ENCODE measurements around the gene AUNIP. TPM values are rescaled to one million over a fixed set of nuclear protein-coding genes. Genes with fewer than 3 reads are reported as not detected.

Gene AUNIP
- total RNA-seq, 1 donor from 2014 or later, result 1.6 TPM

GRCh38 chr1:25832336-25833037, 26.8 kb downstream of the AUNIP start:
- DNase-seq (ENCODE audit: extremely low read depth, low read depth, low spot score), result no peak

DNA sequence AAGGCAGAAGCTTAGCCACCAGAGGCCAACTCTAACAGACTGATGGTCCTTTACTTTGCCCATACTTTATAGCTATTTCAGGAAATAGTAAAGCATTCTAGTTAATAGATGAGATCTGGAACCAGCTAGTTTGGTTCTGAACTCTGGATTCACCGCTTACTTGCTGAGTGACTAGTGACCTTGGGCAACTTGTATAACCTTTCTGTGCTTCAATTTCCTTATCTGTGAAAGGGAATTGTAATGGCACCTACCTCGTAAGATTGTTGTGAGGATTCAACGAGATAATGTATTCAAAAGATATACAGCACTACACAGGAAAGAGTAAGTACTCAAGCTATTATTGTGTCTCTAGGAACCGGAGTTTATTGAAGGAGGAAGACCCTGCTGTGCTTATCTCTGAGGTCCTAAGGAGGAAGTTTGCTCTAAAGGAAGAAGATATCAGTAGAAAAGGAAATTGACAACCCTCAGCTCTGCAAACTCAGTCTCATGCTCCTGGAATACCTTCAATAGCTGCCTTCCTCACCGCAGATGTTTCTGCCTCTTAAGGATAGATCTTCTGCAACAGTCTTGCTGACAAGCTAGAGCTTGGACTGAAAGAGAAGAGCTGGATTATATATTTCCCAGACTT, 27.6 kb downstream of the AUNIP start:
- DNase-seq (ENCODE audit: extremely low read depth, low read depth, low spot score), result no peak

DNA sequence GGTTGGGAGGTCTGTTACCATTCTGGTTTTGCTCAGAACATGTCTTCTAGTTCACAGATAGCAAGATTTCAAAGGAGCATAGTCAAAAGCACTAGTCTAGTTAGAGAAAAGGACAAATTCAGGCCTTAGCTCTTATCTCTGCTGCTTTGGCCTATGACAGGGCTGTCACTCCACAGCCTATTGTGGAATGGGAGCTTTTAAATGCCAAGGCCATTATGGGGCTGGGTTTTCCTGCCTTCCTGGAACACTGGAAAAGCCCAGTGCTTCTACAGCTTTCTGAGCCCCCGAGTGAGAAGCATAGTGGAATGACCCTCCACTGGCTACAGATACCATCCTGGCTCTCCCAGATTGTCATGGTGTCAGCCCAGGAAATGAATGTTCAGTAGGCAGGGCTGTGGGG, 30.2 kb downstream of the AUNIP start:
- no peak for DNase-seq (ENCODE audit: extremely low read depth, low read depth, low spot score)

DNA sequence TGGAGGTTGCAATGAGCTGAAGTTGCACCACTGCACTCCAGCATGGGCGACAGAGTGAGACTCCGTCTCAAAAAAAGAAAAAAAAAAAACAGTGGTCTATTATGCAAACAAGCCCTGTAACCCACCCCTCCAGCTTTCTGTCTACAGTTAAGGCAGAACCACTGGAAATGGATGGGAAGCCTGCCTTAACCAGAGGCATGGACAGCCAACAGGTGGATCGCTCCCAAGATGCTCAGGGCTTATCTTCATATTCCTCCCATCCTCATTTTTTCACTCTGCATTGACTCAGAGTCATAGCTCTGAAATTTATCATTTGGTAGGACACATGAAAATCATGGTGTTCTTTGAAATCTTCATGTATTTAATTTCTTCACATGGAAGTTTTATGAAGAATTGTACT, 30.8 kb downstream of the AUNIP start:
- DNase-seq (ENCODE audit: extremely low read depth, low read depth, low spot score), result no peak

DNA sequence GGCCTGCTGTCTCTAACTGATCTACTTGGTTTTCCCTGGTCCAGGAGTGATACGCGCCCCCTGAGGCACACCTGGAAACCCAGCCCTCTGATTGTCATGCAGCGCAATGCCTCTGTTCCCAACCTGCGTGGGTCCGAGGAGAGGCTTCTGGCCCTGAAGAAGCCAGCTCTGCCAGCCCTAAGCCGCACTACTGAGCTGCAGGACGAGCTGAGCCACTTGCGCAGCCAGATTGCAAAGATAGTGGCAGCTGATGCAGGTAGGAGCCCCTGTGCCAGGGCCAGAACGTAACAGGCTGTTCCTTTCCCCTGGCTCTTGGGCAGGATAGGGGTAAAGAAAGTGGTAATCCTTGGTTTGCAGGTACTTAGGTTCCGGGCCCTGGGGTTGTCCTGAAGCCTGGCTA, 32.7 kb downstream of the AUNIP start:
- no peak for DNase-seq (ENCODE audit: extremely low read depth, low read depth, low spot score)

DNA sequence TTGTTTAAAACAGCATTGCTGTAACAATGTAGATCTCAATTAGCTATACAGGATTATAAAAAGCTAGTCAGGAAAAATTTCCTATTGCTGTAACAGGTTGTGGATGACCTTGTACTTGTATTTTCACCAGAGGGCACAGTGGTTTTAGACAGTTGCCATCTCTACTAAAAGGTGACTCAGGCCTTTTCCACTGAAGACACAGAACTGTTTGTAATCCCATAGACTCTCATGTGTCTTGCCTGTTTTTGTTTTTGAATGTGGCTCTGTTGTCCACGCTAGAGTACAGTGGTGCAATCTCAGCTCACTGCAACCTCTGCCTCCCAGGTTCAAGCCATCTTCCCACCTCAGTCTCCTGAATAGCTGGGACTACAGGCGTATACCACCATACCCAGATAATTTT, 33.7 kb downstream of the AUNIP start:
- DNase-seq (ENCODE audit: extremely low read depth, low read depth, low spot score), result no peak

DNA sequence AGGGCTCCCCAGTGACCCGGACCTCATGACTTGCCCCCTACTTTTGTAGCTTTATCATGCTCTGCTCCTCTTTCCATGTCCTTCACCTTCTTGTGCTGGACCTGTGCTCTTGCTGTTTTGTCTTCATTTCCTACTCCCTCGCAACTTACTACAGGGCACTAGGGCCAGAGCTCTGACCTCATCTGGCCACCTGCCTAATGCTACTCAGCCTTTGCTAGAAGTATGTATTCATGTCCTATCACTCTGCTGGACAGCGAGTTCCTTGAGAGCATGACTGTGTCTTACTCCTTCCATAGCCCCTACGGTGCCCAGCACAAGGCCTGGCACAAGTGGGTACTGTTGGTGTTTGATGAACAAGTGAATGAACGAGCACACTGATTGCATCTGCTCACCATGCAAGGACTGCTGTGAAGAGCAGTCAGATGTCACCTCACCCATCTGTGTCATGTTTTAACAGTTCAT, 37.6 kb downstream of the AUNIP start:
- DNase-seq (ENCODE audit: extremely low read depth, low read depth, low spot score), result no peak

DNA sequence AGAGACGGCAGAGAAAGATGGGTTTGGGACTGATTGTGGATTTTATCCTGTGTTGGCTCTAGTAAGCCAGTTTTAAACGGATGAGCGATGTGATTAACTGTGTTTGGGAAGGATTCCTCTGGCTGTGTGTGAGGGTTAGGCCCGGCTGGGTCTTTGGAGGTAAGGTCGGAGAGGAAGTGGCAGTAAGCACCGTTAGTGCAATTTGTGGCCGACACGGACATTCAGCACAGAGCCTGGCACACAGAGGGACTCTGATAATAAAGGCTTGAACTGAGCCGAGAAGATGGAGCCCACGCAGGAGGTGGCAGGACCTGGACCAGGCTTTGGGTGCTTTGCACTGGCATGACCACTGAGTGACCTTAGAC, 38.2 kb downstream of the AUNIP start:
- DNase-seq (ENCODE audit: extremely low read depth, low read depth, low spot score), result no peak

- DNase-seq (ENCODE audit: extremely low read depth, low read depth, low spot score), result no peak
These were observed 38.8 kb downstream of the AUNIP start for GRCh38 chr1:25820247-25821111.

DNA sequence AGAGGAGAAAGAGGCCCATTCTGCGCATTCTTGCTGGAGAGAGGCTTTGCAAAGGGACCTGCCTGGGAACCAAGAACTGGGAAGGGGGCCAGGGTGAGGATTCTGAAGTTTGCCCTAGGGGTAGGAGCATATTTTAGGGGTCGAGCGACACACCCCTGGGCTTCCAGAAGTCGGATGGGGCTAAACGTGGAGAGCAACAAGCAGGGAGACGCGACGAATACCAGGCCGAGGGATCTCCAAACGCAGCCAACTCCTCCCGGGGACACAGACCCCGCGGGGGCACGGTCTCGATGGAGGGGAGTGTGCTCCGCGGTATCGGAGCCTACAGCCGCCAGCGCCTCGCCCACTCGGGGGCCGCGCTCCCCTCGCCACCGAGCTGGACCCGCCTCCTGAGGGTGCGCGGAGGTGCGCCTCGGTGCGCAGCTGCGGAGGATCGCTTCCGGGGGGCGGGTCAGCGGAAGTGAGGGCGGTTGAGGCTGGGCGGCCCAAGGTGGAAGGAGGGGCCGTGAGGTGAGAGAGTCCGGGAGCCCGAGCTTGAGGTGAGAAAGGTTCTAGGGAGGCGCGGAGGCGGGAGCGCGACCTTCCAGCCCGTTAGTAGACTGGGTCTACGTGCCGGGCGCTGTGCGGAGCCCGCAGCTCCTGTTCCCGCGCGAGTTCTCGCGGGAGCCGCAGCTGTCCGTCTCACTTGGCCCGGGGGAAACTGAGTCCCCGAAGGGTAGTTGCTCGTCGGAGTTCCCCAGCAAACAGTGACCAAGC, 39.6 kb downstream of the AUNIP start, which contains the start of gene MTFR1L:
TSS of gene MTFR1L (plus strand) at position 464 of the 756 bp plus-strand sequence. CDS start 3,151 bp downstream, outside the sequence.
- no peak for DNase-seq (ENCODE audit: extremely low read depth, low read depth, low spot score)

DNA sequence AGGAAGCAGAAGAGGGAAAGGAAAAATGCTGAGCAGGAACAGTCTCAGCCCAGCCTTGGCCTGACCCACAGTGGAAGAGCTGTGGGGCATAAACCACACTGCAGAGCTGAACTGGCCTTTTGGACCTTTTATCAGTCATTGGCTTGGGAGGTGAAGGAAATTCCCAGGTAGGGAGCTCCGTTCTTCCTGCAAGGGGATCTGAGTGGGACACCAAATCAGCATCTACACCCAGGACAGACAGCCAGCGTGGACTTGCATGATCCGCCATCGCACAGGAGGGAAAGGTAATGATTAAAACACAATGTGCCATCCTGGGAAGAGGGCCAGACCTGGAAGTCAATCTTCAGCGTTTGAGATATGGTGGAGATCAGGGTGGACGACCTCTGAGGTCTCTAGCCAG, 40.7 kb downstream of the AUNIP start:
- DNase-seq (ENCODE audit: extremely low read depth, low read depth, low spot score), result no peak

DNA sequence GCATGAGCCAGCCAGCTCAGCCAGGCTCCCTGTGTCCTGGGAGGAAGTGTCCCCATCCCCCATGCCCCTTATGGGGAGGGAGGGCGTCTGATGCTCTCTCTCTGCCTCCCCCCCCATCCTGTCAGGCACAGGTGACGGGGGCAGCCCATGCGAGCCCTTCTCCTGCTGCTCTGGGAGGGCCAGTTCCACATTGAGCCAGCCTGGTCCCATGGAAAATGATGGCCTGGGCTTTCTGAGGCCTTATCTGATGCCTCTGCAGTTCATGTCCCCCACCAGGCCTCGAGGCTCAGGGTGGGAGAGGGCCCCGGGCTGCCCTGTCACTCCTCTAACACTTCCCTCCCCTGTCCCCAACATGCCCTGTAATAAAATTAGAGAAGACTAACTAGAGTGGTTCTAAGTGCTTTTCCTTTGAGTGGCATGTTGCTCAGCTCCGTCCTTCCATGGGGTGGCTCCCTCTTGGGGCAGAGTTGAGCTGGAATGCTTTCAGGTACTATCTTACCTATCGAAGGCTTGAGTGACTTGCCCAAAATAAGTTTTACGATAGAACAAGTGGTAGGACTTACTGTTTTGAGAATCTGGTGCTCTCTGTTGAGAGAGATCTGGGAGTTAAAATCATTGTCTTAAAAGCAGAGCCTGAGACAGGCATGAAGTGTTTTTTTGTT, 41.3 kb downstream of the AUNIP start:
- DNase-seq (ENCODE audit: extremely low read depth, low read depth, low spot score), result no peak

GRCh38 chr1:25816112-25816718, 43.0 kb downstream of the AUNIP start:
- DNase-seq (ENCODE audit: extremely low read depth, low read depth, low spot score), result no peak

GRCh38 chr1:25815208-25816111, 43.8 kb downstream of the AUNIP start:
- no peak for DNase-seq (ENCODE audit: extremely low read depth, low read depth, low spot score)

GRCh38 chr1:25814549-25815087, 44.6 kb downstream of the AUNIP start:
- DNase-seq (ENCODE audit: extremely low read depth, low read depth, low spot score), result no peak

DNA sequence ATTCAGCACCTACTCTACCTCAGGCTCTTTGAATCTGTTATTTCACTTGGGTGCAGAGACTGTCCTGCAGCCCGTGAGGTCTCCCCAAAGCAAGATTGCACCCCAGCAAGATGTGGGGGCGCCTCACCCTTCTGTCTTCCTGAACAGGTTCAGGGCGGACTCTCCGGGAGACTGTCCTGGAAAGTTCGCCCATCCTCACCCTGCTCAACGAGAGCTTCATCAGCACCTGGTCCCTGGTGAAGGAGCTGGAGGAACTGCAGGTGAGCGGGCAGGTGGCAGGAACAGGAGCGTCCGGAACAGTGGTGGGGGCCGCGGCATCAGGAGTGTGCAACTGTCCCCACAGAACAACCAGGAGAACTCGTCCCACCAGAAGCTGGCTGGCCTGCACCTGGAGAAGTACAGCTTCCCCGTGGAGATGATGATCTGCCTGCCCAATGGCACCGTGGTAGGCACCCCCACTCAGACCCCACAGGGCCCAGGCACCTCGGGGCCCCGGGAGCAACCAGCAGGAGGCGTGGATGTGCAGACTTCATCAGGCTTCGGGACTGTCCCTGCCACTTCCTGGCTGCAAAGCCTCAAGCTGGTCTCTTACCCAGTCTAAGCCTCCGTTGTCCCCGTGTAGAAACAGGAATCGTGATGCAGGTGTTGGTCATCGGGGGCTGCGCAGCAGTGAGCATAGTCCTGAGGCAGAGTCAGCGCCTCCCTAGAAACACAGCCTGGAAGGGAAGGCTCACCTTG, 45.4 kb downstream of the AUNIP start:
- no peak for DNase-seq (ENCODE audit: extremely low read depth, low read depth, low spot score)

- DNase-seq (ENCODE audit: extremely low read depth, low read depth, low spot score), result no peak
These were observed 46.1 kb downstream of the AUNIP start for GRCh38 chr1:25813071-25813733.

All from glomerular endothelial cell (primary cell).